Vein endothelial cell (primary cell): ENCODE measurements around the gene MAN2A1. TPM values are rescaled to one million over a fixed set of nuclear protein-coding genes. Genes with fewer than 3 reads are reported as not detected.

Experiments used
- total RNA-seq: library from RNA; depleted of rRNA; stranded (reverse); fragments of >200 nt; gene quantifications from 2 replicates; pipeline ENCODE4 v1.2.3, GENCODE V29; 2012

The MAN2A1 gene
- total RNA-seq, result 93.4 and 144 TPM in 2 replicates

GRCh38 chr5:109689740-109690241 is at the start of gene MAN2A1:
Gene MAN2A1, plus strand, starts transcription at chr5:109689927. Its CDS starts 491 bp downstream, at chr5:109690418.

